Trophoblast cell (in vitro differentiated cells and primary cell): ENCODE measurements around the gene FAM72C.
"Not testable (repeated sequence)": the region's sequence is repeated elsewhere in the genome, so short reads cannot be mapped to it uniquely, and the experiment has no call there.

Experiments
- DNase-seq, 2 donors: peaks; one replicate each; pipeline ENCODE4 v3.0.0-alpha.2; 2016
- H2AFZ ChIP-seq: 2 replicates; pipeline ENCODE4 v1.6.1; 2013; ENCODE audit warnings: low read length, moderate library complexity, mild to moderate bottlenecking; ENCODE audit not compliant: insufficient read depth, poor library complexity
- H2AK5ac ChIP-seq: 2 replicates; pipeline ENCODE4 v1.6.1; 2013; ENCODE audit warnings: mild to moderate bottlenecking, low read length
- H2BK120ac ChIP-seq: 2 replicates; pipeline ENCODE4 v1.6.1; 2013; ENCODE audit warnings: low read length, mild to moderate bottlenecking, moderate library complexity; ENCODE audit not compliant: insufficient read depth, poor library complexity
- H2BK12ac ChIP-seq: 2 replicates; pipeline ENCODE4 v1.6.1; 2013; ENCODE audit warnings: mild to moderate bottlenecking, low read length, moderate library complexity
- H2BK5ac ChIP-seq: 2 replicates; pipeline ENCODE4 v1.6.1; 2013; ENCODE audit warnings: low read length, low read depth, moderate library complexity, mild to moderate bottlenecking; ENCODE audit not compliant: poor library complexity
- H3K14ac ChIP-seq: 2 replicates; pipeline ENCODE4 v1.6.1; 2013; ENCODE audit warnings: mild to moderate bottlenecking, low read length
- H3K18ac ChIP-seq: 2 replicates; pipeline ENCODE4 v1.6.1; 2013; ENCODE audit warnings: mild to moderate bottlenecking, low read length
- H3K23ac ChIP-seq: 2 replicates; pipeline ENCODE4 v1.6.1; 2013; ENCODE audit warnings: low read length
- H3K27ac ChIP-seq: 2 replicates; pipeline ENCODE4 v1.5.1; 2013; ENCODE audit warnings: low read depth, mild to moderate bottlenecking, inconsistent platforms, low read length, moderate library complexity
- H3K27me3 ChIP-seq: 2 replicates; pipeline ENCODE4 v1.6.1; 2013; ENCODE audit warnings: inconsistent platforms, mild to moderate bottlenecking, low read length, moderate library complexity; ENCODE audit not compliant: insufficient read depth
- H3K36me3 ChIP-seq, 2 experiments: 1 replicate in 1 of 2; 2 replicates in 1 of 2; pipeline ENCODE4 v1.6.1; 2013; ENCODE audit warnings: low read length in 2 of 2, mild to moderate bottlenecking in 2 of 2, moderate library complexity in 1 of 2; ENCODE audit not compliant: insufficient read depth in 2 of 2, control insufficient read depth in 1 of 2
- H3K4ac ChIP-seq: 2 replicates; pipeline ENCODE4 v1.6.1; 2013; ENCODE audit warnings: low read depth, mild to moderate bottlenecking, low read length, moderate library complexity
- H3K4me1 ChIP-seq, 2 experiments: 1 replicate in 1 of 2; 2 replicates in 1 of 2; pipeline ENCODE4 v1.6.1; 2013; ENCODE audit warnings: low read length in 2 of 2, mild to moderate bottlenecking in 2 of 2, moderate library complexity in 1 of 2; ENCODE audit not compliant: insufficient read depth in 2 of 2, control insufficient read depth in 1 of 2
- H3K4me2 ChIP-seq: 2 replicates; pipeline ENCODE4 v1.6.1; 2013; ENCODE audit warnings: inconsistent platforms, mild to moderate bottlenecking, low read length, moderate library complexity
- H3K4me3 ChIP-seq: 2 replicates; pipeline ENCODE4 v1.5.1; 2013; ENCODE audit warnings: mild to moderate bottlenecking, low read depth, low read length, inconsistent platforms
- H3K79me1 ChIP-seq: one replicate; pipeline ENCODE4 v1.6.1; 2013; ENCODE audit warnings: low read length
- H3K79me2 ChIP-seq: 2 replicates; pipeline ENCODE4 v1.6.1; 2013; ENCODE audit warnings: low read length, mild to moderate bottlenecking; ENCODE audit not compliant: control insufficient read depth, insufficient read depth, poor library complexity
- H3K9ac ChIP-seq: 2 replicates; pipeline ENCODE4 v1.6.1; 2013; ENCODE audit warnings: mild to moderate bottlenecking, low read length
- H3K9me3 ChIP-seq: 2 replicates; pipeline ENCODE4 v1.6.1; 2013; ENCODE audit warnings: low read depth, mild to moderate bottlenecking, control low read depth, inconsistent platforms, low read length; ENCODE audit not compliant: insufficient read depth
- H4K12ac ChIP-seq: 2 replicates; pipeline ENCODE4 v1.6.1; 2013; ENCODE audit warnings: low read depth, mild to moderate bottlenecking, low read length, moderate library complexity
- H4K8ac ChIP-seq: 2 replicates; pipeline ENCODE4 v1.6.1; 2013; ENCODE audit warnings: low read depth, mild to moderate bottlenecking, low read length, moderate library complexity
- H4K91ac ChIP-seq: one replicate; pipeline ENCODE4 v1.6.1; 2013; ENCODE audit warnings: low read depth, mild to moderate bottlenecking, low read length, moderate library complexity
- WGBS: extraction: QIAGEN DNeasy Blood & Tissue Kit; methylation state at CpG from one replicate; pipeline ENCODE4 v1.1.7; 2013; ENCODE audit warnings: missing lambda C conversion rate; ENCODE audit not compliant: insufficient read length, insufficient coverage; ENCODE audit errors: extremely low coverage; 5-methylcytosine and 5-hydroxymethylcytosine counted together

The FAM72C gene

GRCh38 chr1:143964294-143964693 lies 7.5 kb downstream of the FAM72C start:
- H3K79me1 ChIP-seq, H4K12ac ChIP-seq, H3K27me3 ChIP-seq, H2BK12ac ChIP-seq, H3K4me3 ChIP-seq, H3K9ac ChIP-seq, H2BK5ac ChIP-seq, H3K14ac ChIP-seq, H3K23ac ChIP-seq, H3K9me3 ChIP-seq, H3K36me3 ChIP-seq, H3K79me2 ChIP-seq, H2BK120ac ChIP-seq, H3K4me1 ChIP-seq, DNase-seq, H2AFZ ChIP-seq, H4K8ac ChIP-seq, H4K91ac ChIP-seq, H3K27ac ChIP-seq, H3K4ac ChIP-seq, H3K18ac ChIP-seq, H2AK5ac ChIP-seq, H3K4me2 ChIP-seq: not testable (repeated sequence)
- WGBS = no CpG with 5 or more reads among the region's 2 CpGs

- not testable (repeated sequence) for H3K9ac ChIP-seq, H3K4me1 ChIP-seq, H3K23ac ChIP-seq, H3K9me3 ChIP-seq, DNase-seq, H4K8ac ChIP-seq, H4K91ac ChIP-seq, H3K27ac ChIP-seq, H2BK12ac ChIP-seq, H3K79me2 ChIP-seq, H3K14ac ChIP-seq, H2BK120ac ChIP-seq, H4K12ac ChIP-seq, H3K36me3 ChIP-seq, H3K27me3 ChIP-seq, H3K4me3 ChIP-seq, H3K79me1 ChIP-seq, H2AK5ac ChIP-seq, H2AFZ ChIP-seq, H3K4ac ChIP-seq, H3K4me2 ChIP-seq, H3K18ac ChIP-seq, H2BK5ac ChIP-seq
- whole genome bisulfite sequencing = no CpG with 5 or more reads among the region's 3 CpGs
These were observed 15.9 kb downstream of the FAM72C start for GRCh38 chr1:143955930-143956329.

- H2BK120ac ChIP-seq, H3K4me3 ChIP-seq, DNase-seq, H3K4ac ChIP-seq, H2BK5ac ChIP-seq, H3K27ac ChIP-seq, H3K9ac ChIP-seq, H2BK12ac ChIP-seq, H3K23ac ChIP-seq, H3K4me1 ChIP-seq, H3K79me2 ChIP-seq, H3K79me1 ChIP-seq, H4K12ac ChIP-seq, H3K18ac ChIP-seq, H3K9me3 ChIP-seq, H3K14ac ChIP-seq, H4K8ac ChIP-seq, H3K36me3 ChIP-seq, H4K91ac ChIP-seq, H3K4me2 ChIP-seq, H2AK5ac ChIP-seq, H3K27me3 ChIP-seq, H2AFZ ChIP-seq: not testable (repeated sequence)
- WGBS = no CpG with 5 or more reads among the region's 1 CpG
These were observed 18.9 kb downstream of the FAM72C start for GRCh38 chr1:143952913-143953312.

- not testable (repeated sequence) for H3K23ac ChIP-seq, H3K4me1 ChIP-seq, H3K4me2 ChIP-seq, H3K18ac ChIP-seq, DNase-seq, H2AK5ac ChIP-seq, H3K9me3 ChIP-seq, H3K4me3 ChIP-seq, H3K14ac ChIP-seq, H3K36me3 ChIP-seq, H3K79me1 ChIP-seq, H3K79me2 ChIP-seq, H4K8ac ChIP-seq, H2AFZ ChIP-seq, H2BK12ac ChIP-seq, H2BK120ac ChIP-seq, H3K27ac ChIP-seq, H3K9ac ChIP-seq, H4K12ac ChIP-seq, H3K27me3 ChIP-seq, H2BK5ac ChIP-seq, H4K91ac ChIP-seq, H3K4ac ChIP-seq
- no CpG with 5 or more reads among the region's 6 CpGs for WGBS
These were observed 20.0 kb downstream of the FAM72C start for GRCh38 chr1:143951485-143952391.
